ENCODE results near the gene RCBTB1. TPM values are rescaled to one million over a fixed set of nuclear protein-coding genes. Genes with fewer than 3 reads are reported as not detected.

RCBTB1 gene
- polyA plus RNA-seq, 1 donor from 2014 or later: 65.3 TPM

DNA sequence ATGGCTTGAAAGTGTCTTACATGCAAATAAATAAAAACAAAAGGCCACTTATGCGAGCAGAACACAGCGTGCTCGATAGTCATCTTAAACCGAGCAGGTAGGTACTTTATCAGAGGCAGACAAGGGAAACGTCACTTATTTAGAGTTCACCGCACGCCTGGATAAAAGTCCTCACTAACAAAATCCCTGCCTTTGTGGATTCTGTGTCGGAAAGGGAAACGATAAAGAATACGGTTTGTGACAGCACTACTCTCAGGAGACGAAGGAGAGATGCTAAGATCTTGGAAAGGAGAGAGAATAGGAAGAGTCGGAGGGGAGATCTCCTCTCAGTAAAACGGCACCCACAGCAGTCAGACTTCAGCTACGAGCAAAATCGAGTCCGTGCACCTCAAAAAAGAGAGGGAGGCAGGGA is 581 bp downstream of the RCBTB1 start:
- no peaks in the 10 kb centered on the region for H3F3A ChIP-seq (ENCODE audit: insufficient read depth, low read length, poor library complexity, severe bottlenecking)
- H3K9me2 ChIP-seq (ENCODE audit: insufficient read depth, low read length): no peaks in the 10 kb centered on the region
- H3K79me2 ChIP-seq (replicated peaks; ENCODE audit: insufficient read depth, low read length): no peaks in the 10 kb centered on the region
- peak overlapping the region; percentile 88 for H3K4me2 ChIP-seq (ENCODE audit: low read length)
- no peaks in the 10 kb centered on the region for H3K27me3 ChIP-seq (ENCODE audit: insufficient read depth, low read depth, low read length)
- H3K4me3 ChIP-seq (ENCODE audit: low read length): peak overlapping the region; percentile 91
- no peaks in the 10 kb centered on the region for H4K20me1 ChIP-seq (ENCODE audit: insufficient read depth)
- peak overlapping the region; percentile 92 for H2AFZ ChIP-seq (ENCODE audit: low read depth, low read length)
- H3K9ac ChIP-seq (ENCODE audit: low read length): peak overlapping the region; percentile 84
- no peak overlapping the region for H3K27ac ChIP-seq (ENCODE audit: low read length)
- no peaks in the 10 kb centered on the region for H3K9me3 ChIP-seq (ENCODE audit: low read length)
- TF ChIP-seq, protein P1, sequence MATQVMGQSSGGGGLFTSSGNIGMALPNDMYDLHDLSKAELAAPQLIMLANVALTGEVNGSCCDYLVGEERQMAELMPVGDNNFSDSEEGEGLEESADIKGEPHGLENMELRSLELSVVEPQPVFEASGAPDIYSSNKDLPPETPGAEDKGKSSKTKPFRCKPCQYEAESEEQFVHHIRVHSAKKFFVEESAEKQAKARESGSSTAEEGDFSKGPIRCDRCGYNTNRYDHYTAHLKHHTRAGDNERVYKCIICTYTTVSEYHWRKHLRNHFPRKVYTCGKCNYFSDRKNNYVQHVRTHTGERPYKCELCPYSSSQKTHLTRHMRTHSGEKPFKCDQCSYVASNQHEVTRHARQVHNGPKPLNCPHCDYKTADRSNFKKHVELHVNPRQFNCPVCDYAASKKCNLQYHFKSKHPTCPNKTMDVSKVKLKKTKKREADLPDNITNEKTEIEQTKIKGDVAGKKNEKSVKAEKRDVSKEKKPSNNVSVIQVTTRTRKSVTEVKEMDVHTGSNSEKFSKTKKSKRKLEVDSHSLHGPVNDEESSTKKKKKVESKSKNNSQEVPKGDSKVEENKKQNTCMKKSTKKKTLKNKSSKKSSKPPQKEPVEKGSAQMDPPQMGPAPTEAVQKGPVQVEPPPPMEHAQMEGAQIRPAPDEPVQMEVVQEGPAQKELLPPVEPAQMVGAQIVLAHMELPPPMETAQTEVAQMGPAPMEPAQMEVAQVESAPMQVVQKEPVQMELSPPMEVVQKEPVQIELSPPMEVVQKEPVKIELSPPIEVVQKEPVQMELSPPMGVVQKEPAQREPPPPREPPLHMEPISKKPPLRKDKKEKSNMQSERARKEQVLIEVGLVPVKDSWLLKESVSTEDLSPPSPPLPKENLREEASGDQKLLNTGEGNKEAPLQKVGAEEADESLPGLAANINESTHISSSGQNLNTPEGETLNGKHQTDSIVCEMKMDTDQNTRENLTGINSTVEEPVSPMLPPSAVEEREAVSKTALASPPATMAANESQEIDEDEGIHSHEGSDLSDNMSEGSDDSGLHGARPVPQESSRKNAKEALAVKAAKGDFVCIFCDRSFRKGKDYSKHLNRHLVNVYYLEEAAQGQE (IDR thresholded peaks at IDR 0.05; ENCODE audit: borderline replicate concordance): no peak
- no peak for TF ChIP-seq TAF1 (IDR thresholded peaks at IDR 0.05; ENCODE audit: low read depth)
- no peak for TF ChIP-seq POLR2AphosphoS5 (IDR thresholded peaks at IDR 0.05)
- H3K36me3 ChIP-seq (ENCODE audit: insufficient read depth, low read length): no peaks in the 10 kb centered on the region

DNA sequence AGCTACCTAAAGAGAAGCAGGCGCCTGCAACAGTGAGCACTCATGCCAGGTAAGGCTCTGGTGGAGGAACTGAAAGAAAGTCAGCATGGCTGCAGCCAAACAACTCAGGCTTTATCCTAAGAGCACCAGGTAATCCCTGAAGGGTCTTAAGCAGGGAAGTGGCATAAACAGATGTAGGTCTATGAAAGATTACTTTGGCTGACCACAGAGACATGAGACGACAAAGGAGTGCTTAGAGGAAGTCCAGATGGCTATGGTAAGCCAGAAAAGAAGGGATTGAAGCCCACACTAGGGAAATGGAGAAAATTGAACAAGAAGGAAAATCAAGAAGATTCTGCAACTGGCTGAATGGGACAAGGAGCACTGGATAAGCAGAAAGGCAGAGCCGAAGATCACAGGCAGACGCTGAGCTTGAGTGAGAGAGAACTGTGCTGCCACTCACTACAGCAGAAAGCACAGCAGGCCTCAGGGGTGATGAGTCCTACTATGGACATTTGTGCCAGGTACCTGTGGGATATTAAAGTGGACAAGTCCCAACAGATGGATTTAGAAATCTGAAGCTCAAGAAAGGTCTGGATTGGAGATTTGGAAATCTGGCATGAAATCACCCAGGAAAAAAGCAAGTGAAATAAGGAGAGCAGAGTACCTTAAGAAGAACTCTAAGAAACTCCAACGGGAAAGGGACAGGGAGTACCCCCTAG is 4.2 kb downstream of the RCBTB1 start:
- H3K36me3 ChIP-seq (ENCODE audit: insufficient read depth, low read length): no peaks in the 10 kb centered on the region
- H3K27me3 ChIP-seq (ENCODE audit: insufficient read depth, low read depth, low read length): no peaks in the 10 kb centered on the region
- no peak overlapping the region for H2AFZ ChIP-seq (ENCODE audit: low read depth, low read length)
- TF ChIP-seq SMC3 (conservative IDR thresholded peaks at IDR 0.05; ENCODE audit: poor library complexity): no peak
- TF ChIP-seq EP300 (conservative IDR thresholded peaks at IDR 0.05; ENCODE audit: poor library complexity, severe bottlenecking): no peak
- TF ChIP-seq, protein P1 (IDR thresholded peaks at IDR 0.05; ENCODE audit: borderline replicate concordance): no peak
- TF ChIP-seq MXI1 (conservative IDR thresholded peaks at IDR 0.05; ENCODE audit: poor library complexity, severe bottlenecking): no peak
- TF ChIP-seq POLR2AphosphoS5 (IDR thresholded peaks at IDR 0.05): no peak
- TF ChIP-seq, protein P2, sequence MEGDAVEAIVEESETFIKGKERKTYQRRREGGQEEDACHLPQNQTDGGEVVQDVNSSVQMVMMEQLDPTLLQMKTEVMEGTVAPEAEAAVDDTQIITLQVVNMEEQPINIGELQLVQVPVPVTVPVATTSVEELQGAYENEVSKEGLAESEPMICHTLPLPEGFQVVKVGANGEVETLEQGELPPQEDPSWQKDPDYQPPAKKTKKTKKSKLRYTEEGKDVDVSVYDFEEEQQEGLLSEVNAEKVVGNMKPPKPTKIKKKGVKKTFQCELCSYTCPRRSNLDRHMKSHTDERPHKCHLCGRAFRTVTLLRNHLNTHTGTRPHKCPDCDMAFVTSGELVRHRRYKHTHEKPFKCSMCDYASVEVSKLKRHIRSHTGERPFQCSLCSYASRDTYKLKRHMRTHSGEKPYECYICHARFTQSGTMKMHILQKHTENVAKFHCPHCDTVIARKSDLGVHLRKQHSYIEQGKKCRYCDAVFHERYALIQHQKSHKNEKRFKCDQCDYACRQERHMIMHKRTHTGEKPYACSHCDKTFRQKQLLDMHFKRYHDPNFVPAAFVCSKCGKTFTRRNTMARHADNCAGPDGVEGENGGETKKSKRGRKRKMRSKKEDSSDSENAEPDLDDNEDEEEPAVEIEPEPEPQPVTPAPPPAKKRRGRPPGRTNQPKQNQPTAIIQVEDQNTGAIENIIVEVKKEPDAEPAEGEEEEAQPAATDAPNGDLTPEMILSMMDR (IDR thresholded peaks at IDR 0.05; ENCODE audit: poor library complexity, severe bottlenecking): no peak
- no peak for TF ChIP-seq TAF1 (IDR thresholded peaks at IDR 0.05; ENCODE audit: low read depth)
- TF ChIP-seq RAD21 (conservative IDR thresholded peaks at IDR 0.05): no peak
- TF ChIP-seq EZH2 (IDR thresholded peaks at IDR 0.05; ENCODE audit: borderline replicate concordance, insufficient read depth, low read length, poor library complexity, severe bottlenecking): no peak
- no peak overlapping the region for H3K27ac ChIP-seq (ENCODE audit: low read length)
- H4K20me1 ChIP-seq (ENCODE audit: insufficient read depth): no peaks in the 10 kb centered on the region
- no peak overlapping the region for H3K9ac ChIP-seq (ENCODE audit: low read length)
- H3K9me2 ChIP-seq (ENCODE audit: insufficient read depth, low read length): no peaks in the 10 kb centered on the region
- no peaks in the 10 kb centered on the region for H3K79me2 ChIP-seq (replicated peaks; ENCODE audit: insufficient read depth, low read length)
- H3K4me3 ChIP-seq (ENCODE audit: low read length): no peak overlapping the region
- no peaks in the 10 kb centered on the region for H3F3A ChIP-seq (ENCODE audit: insufficient read depth, low read length, poor library complexity, severe bottlenecking)
- no peaks in the 10 kb centered on the region for H3K9me3 ChIP-seq (ENCODE audit: low read length)
- no peak overlapping the region for H3K4me2 ChIP-seq (ENCODE audit: low read length)

Data from neural cell (in vitro differentiated cells).